Testis (tissue), 2 donors: ENCODE data around the gene AMIGO1.

ENCODE experiments used
- CTCF ChIP-seq, 3 experiments: fragments of 450-650 bp in 2 of 3; fragments of 200-600 bp in 1 of 3; sonication (generic) in 1 of 3; IDR thresholded peaks; one replicate each; pipeline ENCODE4 v1.5.1; 2016 to 2019; ENCODE audit warnings: antibody characterized with exemption in 3 of 3, mild to moderate bottlenecking in 2 of 3, moderate library complexity in 1 of 3
- POLR2A ChIP-seq: fragments of 450-650 bp; IDR thresholded peaks from one replicate; pipeline ENCODE4 v1.6.1; 2017; ENCODE audit warnings: antibody characterized with exemption, mild to moderate bottlenecking, moderate library complexity

- TF ChIP-seq POLR2A (no peak), CTCF (IDR thresholded peaks at IDR 0.05) (no peak)
These were observed 26.5 kb upstream of the AMIGO1 start for GRCh38 chr1:109535971-109536491.
